ENCODE measurements around the gene COPA. TPM values are rescaled to one million over a fixed set of nuclear protein-coding genes. Genes with fewer than 3 reads are reported as not detected.
A peak's percentile ranks its signal among the peaks of the same experiment; 100 is the strongest.

COPA gene
- total RNA-seq, 1 experiment from 2014 or later = 141 TPM

GRCh38 chr1:160255781-160256300 is 87.2 kb downstream of the COPA start:
- CTCF ChIA-PET = no interaction called here
- DNase-seq = no peak
- peaks cover 36% of the 10 kb centered on the region for H3K4me1 ChIP-seq (ENCODE audit: insufficient read depth, low read length)
- ATAC-seq = no peak
- H3K27me3 ChIP-seq (ENCODE audit: low read length) = no peaks in the 10 kb centered on the region
- no peak overlapping the region for H3K27ac ChIP-seq (ENCODE audit: low read length)
- H3K9me2 ChIP-seq (replicated peaks; ENCODE audit: low read length) = no peaks in the 10 kb centered on the region
- no peak overlapping the region for H3K4me2 ChIP-seq (ENCODE audit: low read length)
- no peak overlapping the region for H3K4me3 ChIP-seq (ENCODE audit: low read length)
- BruUV-seq (replicated peaks) = no TSS peak
- H3F3A ChIP-seq (ENCODE audit: low read length, unreplicated experiment) = peaks cover 3% of the 10 kb centered on the region
- H2AFZ ChIP-seq (ENCODE audit: low read length) = no peak overlapping the region
- POLR2A ChIA-PET (ENCODE audit: unreplicated experiment) = no interaction called here
- no peak for TF ChIP-seq EZH2phosphoT487 (IDR thresholded peaks at IDR 0.05; ENCODE audit: borderline replicate concordance, low read length)
- TF ChIP-seq EZH2 (IDR thresholded peaks at IDR 0.05; ENCODE audit: low read length, unreplicated experiment) = no peak
- TF ChIP-seq CTCF (conservative IDR thresholded peaks at IDR 0.05; ENCODE audit: low read depth, low read length) = no peak
- intact Hi-C loops (cut with micrococcal nuclease) = no loop called here
- H3K9ac ChIP-seq (ENCODE audit: low read length) = no peak overlapping the region
- no peaks in the 10 kb centered on the region for H3K9me3 ChIP-seq (ENCODE audit: low read length)
- H3K79me2 ChIP-seq (ENCODE audit: low read length) = peaks cover 90% of the 10 kb centered on the region
- H4K20me1 ChIP-seq (ENCODE audit: low read length) = peaks cover 43% of the 10 kb centered on the region
- H3K36me3 ChIP-seq (ENCODE audit: low read depth, low read length) = peaks cover 9% of the 10 kb centered on the region; the same call in 1 of the 2 replicates

- peak; percentile 96 for TF ChIP-seq CTCF (conservative IDR thresholded peaks at IDR 0.05; ENCODE audit: low read depth, low read length)
- no peak for TF ChIP-seq EZH2phosphoT487 (IDR thresholded peaks at IDR 0.05; ENCODE audit: borderline replicate concordance, low read length)
- H3K27ac ChIP-seq (ENCODE audit: low read length) = no peak overlapping the region
- POLR2A ChIA-PET (ENCODE audit: unreplicated experiment) = interaction anchor here (0.6 to 0.9 kb wide), 2 partner anchors 9 to 142 kb away, joined by 3 to 8 read pairs; no protein-coding TSS in a partner anchor
- CTCF ChIA-PET = interaction anchor here (0.5 to 1.8 kb wide), 19 partner anchors 10 to 453 kb away, joined by 3 to 53 read pairs (median 5); partner anchors contain the start of genes DCAF8, IGSF8 and PEX19
- H3K27me3 ChIP-seq (ENCODE audit: low read length) = no peaks in the 10 kb centered on the region
- no peak overlapping the region for H3K9ac ChIP-seq (ENCODE audit: low read length)
- peaks cover 3% of the 10 kb centered on the region; the same call in 1 of the 2 replicates for H3K36me3 ChIP-seq (ENCODE audit: low read depth, low read length)
- H3K9me2 ChIP-seq (replicated peaks; ENCODE audit: low read length) = no peaks in the 10 kb centered on the region
- no peaks in the 10 kb centered on the region for H3F3A ChIP-seq (ENCODE audit: low read length, unreplicated experiment)
- H4K20me1 ChIP-seq (ENCODE audit: low read length) = peaks cover 15% of the 10 kb centered on the region
- no peaks in the 10 kb centered on the region for H3K9me3 ChIP-seq (ENCODE audit: low read length)
- H3K79me2 ChIP-seq (ENCODE audit: low read length) = peaks cover 87% of the 10 kb centered on the region
- BruUV-seq (replicated peaks) = no TSS peak
- no peak overlapping the region for H2AFZ ChIP-seq (ENCODE audit: low read length)
- no peak overlapping the region for H3K4me2 ChIP-seq (ENCODE audit: low read length)
- H3K4me1 ChIP-seq (ENCODE audit: insufficient read depth, low read length) = peaks cover 6% of the 10 kb centered on the region
- intact Hi-C loops (cut with micrococcal nuclease) = loop anchor here (1.0 to 2.0 kb wide), 3 partner anchors 33 to 151 kb away; no protein-coding TSS in a partner anchor
- no peak overlapping the region for H3K4me3 ChIP-seq (ENCODE audit: low read length)
- peak; percentile 86 for DNase-seq
- ATAC-seq = peak; percentile 99
Observed at GRCh38 chr1:160251687-160252526, 91.1 kb downstream of the COPA start.

- H3K4me3 ChIP-seq (ENCODE audit: low read length) = no peak overlapping the region
- H3K79me2 ChIP-seq (ENCODE audit: low read length) = peaks cover 87% of the 10 kb centered on the region
- TF ChIP-seq EZH2phosphoT487 (IDR thresholded peaks at IDR 0.05; ENCODE audit: borderline replicate concordance, low read length) (no peak), CTCF (conservative IDR thresholded peaks at IDR 0.05; ENCODE audit: low read depth, low read length) (no peak), EZH2 (IDR thresholded peaks at IDR 0.05; ENCODE audit: low read length, unreplicated experiment) (no peak)
- no TSS peak for BruUV-seq (replicated peaks)
- H3K27me3 ChIP-seq (ENCODE audit: low read length) = no peaks in the 10 kb centered on the region
- no peaks in the 10 kb centered on the region for H3F3A ChIP-seq (ENCODE audit: low read length, unreplicated experiment)
- DNase-seq = no peak
- no peak overlapping the region for H3K27ac ChIP-seq (ENCODE audit: low read length)
- intact Hi-C loops (cut with micrococcal nuclease) = no loop called here
- H4K20me1 ChIP-seq (ENCODE audit: low read length) = peaks cover 12% of the 10 kb centered on the region; the same call in 1 of the 2 replicates
- ATAC-seq = no peak
- H3K9me3 ChIP-seq (ENCODE audit: low read length) = no peaks in the 10 kb centered on the region
- CTCF ChIA-PET = no interaction called here
- no peaks in the 10 kb centered on the region for H3K4me1 ChIP-seq (ENCODE audit: insufficient read depth, low read length)
- no peaks in the 10 kb centered on the region for H3K9me2 ChIP-seq (replicated peaks; ENCODE audit: low read length)
- POLR2A ChIA-PET (ENCODE audit: unreplicated experiment) = no interaction called here
- H3K4me2 ChIP-seq (ENCODE audit: low read length) = no peak overlapping the region
- H3K36me3 ChIP-seq (ENCODE audit: low read depth, low read length) = peaks cover 3% of the 10 kb centered on the region; the same call in 1 of the 2 replicates
- H2AFZ ChIP-seq (ENCODE audit: low read length) = no peak overlapping the region
- H3K9ac ChIP-seq (ENCODE audit: low read length) = no peak overlapping the region
Observed at GRCh38 chr1:160251011-160251410, 92.0 kb downstream of the COPA start.
